Cardiac muscle cell (in vitro differentiated cells and primary cell): Measurements from ENCODE around the gene FAM237A. TPM values are rescaled to one million over a fixed set of nuclear protein-coding genes. Genes with fewer than 3 reads are reported as not detected.

Experiments used
- DNase-seq, 2 donors: peaks; one replicate each; pipeline versions ENCODE4 v3.0.0 to v3.0.0-alpha.2; 2010 to 2017; ENCODE audit warnings: low read depth in 1 of 2, low spot score in 1 of 2
- H3K27ac ChIP-seq: fragments of 200-600 bp; sonication (generic); 2 replicates; pipeline ENCODE4 v1.5.1; 2016
- H3K27me3 ChIP-seq: fragments of 200-600 bp; sonication (generic); 2 replicates; pipeline ENCODE4 v1.6.0; 2016; ENCODE audit warnings: control low read depth
- H3K36me3 ChIP-seq: fragments of 200-600 bp; sonication (generic); 2 replicates; pipeline ENCODE4 v1.5.1; 2016; ENCODE audit warnings: control low read depth
- H3K4me1 ChIP-seq: fragments of 200-600 bp; sonication (generic); 2 replicates; pipeline ENCODE4 v1.8.1; 2017; ENCODE audit warnings: low read depth, mild to moderate bottlenecking, mixed run types
- H3K4me3 ChIP-seq: fragments of 200-600 bp; sonication (generic); 2 replicates; pipeline ENCODE4 v1.5.1; 2016; ENCODE audit warnings: mild to moderate bottlenecking
- H3K9me3 ChIP-seq: fragments of 200-600 bp; sonication (generic); 2 replicates; pipeline ENCODE4 v1.5.1; 2017; ENCODE audit warnings: low read depth, mild to moderate bottlenecking, control low read depth
- CTCF ChIP-seq: IDR thresholded peaks from 2 replicates; pipeline ENCODE4 v1.5.1; 2012; ENCODE audit warnings: low read depth, mild to moderate bottlenecking, low read length
- polyA plus RNA-seq: library from polyadenylated mRNA; unstranded; fragments of >200 nt; fragmentation: Nextera tagmentation; extraction: Ambion mirVana; gene quantifications from 2 replicates; pipeline ENCODE4 v1.2.1, GENCODE V29; 2016
- total RNA-seq: library from RNA; depleted of rRNA; stranded (reverse); fragments of >200 nt; gene quantifications from 2 replicates; pipeline ENCODE4 v1.2.3, GENCODE V29; 2016

FAM237A gene
- total and polyA plus RNA-seq, 2 experiments from 2014 or later = not detected

- no peaks in the 10 kb centered on the region for H3K9me3 ChIP-seq
- no peak for TF ChIP-seq CTCF
- H3K4me1 ChIP-seq = no peaks in the 10 kb centered on the region
- no peak overlapping the region for H3K4me3 ChIP-seq
- H3K27ac ChIP-seq = no peak overlapping the region
- no peaks in the 10 kb centered on the region for H3K36me3 ChIP-seq
- H3K27me3 ChIP-seq = no peaks in the 10 kb centered on the region
- DNase-seq = no peak
These were observed 16.2 kb upstream of the FAM237A start for GRCh38 chr2:206626108-206626507.

- H3K36me3 ChIP-seq = no peaks in the 10 kb centered on the region
- H3K4me3 ChIP-seq = no peak overlapping the region
- H3K9me3 ChIP-seq = no peaks in the 10 kb centered on the region
- H3K4me1 ChIP-seq = no peaks in the 10 kb centered on the region
- TF ChIP-seq CTCF = no peak
- H3K27me3 ChIP-seq = no peaks in the 10 kb centered on the region
- no peak overlapping the region for H3K27ac ChIP-seq
- DNase-seq = no peak
These were observed 14.7 kb upstream of the FAM237A start for GRCh38 chr2:206627632-206628031.

GRCh38 chr2:206631340-206631739 lies 10.9 kb upstream of the FAM237A start:
- TF ChIP-seq CTCF = no peak
- no peaks in the 10 kb centered on the region for H3K4me1 ChIP-seq
- H3K9me3 ChIP-seq = no peaks in the 10 kb centered on the region
- H3K27me3 ChIP-seq = no peaks in the 10 kb centered on the region
- H3K27ac ChIP-seq = no peak overlapping the region
- H3K36me3 ChIP-seq = no peaks in the 10 kb centered on the region
- no peak for DNase-seq
- H3K4me3 ChIP-seq = no peak overlapping the region

- Histone ChIP-seq H3K27me3 (peaks cover 24% of the 10 kb centered on the region), H3K27ac (no peak overlapping the region), H3K9me3 (no peaks in the 10 kb centered on the region), H3K36me3 (no peaks in the 10 kb centered on the region), H3K4me1 (no peaks in the 10 kb centered on the region), H3K4me3 (no peak overlapping the region)
- DNase-seq = peak in 1 of 2 donors; percentile 8
- no peak for TF ChIP-seq CTCF
These were observed 7.3 kb upstream of the FAM237A start for GRCh38 chr2:206635015-206635414.

- Histone ChIP-seq H3K27me3 (peaks cover 62% of the 10 kb centered on the region), H3K36me3 (no peaks in the 10 kb centered on the region), H3K27ac (no peak overlapping the region), H3K4me1 (no peaks in the 10 kb centered on the region), H3K4me3 (no peak overlapping the region), H3K9me3 (no peaks in the 10 kb centered on the region)
- no peak for DNase-seq
- no peak for TF ChIP-seq CTCF
These were observed 2.7 kb upstream of the FAM237A start for GRCh38 chr2:206639636-206640035.

GRCh38 chr2:206641226-206641625 lies 1.1 kb upstream of the FAM237A start:
- Histone ChIP-seq H3K9me3 (no peaks in the 10 kb centered on the region), H3K4me3 (no peak overlapping the region), H3K4me1 (no peaks in the 10 kb centered on the region)

More at GRCh38 chr2:206641226-206641625, 1.1 kb upstream of the FAM237A start:
- peaks cover 66% of the 10 kb centered on the region for H3K27me3 ChIP-seq
- H3K36me3 ChIP-seq = no peaks in the 10 kb centered on the region
- no peak for DNase-seq
- no peak overlapping the region for H3K27ac ChIP-seq
- TF ChIP-seq CTCF = no peak
